Left lobe of liver (tissue), 2 donors: ENCODE measurements around the gene CCNB2. TPM values are rescaled to one million over a fixed set of nuclear protein-coding genes. Genes with fewer than 3 reads are reported as not detected.

Source experiments
- ATAC-seq: fragments of 200-7000 bp; cut with Tn5 transposase; one replicate; pipeline ENCODE4 v1.9.1; 2020; ENCODE audit warnings: mild to moderate bottlenecking, moderate library complexity
- DNase-seq: peaks from one replicate; pipeline ENCODE4 v3.0.0-alpha.2; 2020; ENCODE audit warnings: low spot score
- total RNA-seq: library from RNA; stranded (reverse); gene quantifications from one replicate; pipeline ENCODE4 v1.2.1, GENCODE V29; 2021
- donor health status: DM: no; HTN: no; CAD: no; lungs with moderate emphysema.
- donor health status: DM: no; HTN: yes; CAD: no.

Gene CCNB2
- total RNA-seq, 1 donor from 2014 or later: 0.28 TPM

DNA sequence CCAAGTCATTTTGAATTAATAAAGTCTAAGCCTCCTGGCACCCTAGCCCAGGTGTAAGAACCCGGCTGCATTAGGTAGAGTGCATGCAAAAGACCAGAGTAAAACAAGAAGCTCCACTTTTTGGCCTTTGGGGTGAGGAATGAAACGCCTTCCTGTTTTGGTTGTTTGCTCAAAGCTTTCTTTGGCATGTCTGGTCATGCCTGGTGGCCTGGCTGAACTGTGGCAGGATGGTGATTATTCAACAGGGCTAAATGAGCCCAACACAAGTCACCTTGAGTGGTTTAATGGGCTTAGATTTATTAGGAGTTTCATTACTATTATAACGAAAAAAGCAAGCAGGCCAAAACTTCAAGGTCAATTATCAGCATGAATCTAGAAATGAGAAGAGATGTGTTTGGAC, 60.8 kb downstream of the CCNB2 start:
- ATAC-seq (no peak), DNase-seq (no peak)

DNA sequence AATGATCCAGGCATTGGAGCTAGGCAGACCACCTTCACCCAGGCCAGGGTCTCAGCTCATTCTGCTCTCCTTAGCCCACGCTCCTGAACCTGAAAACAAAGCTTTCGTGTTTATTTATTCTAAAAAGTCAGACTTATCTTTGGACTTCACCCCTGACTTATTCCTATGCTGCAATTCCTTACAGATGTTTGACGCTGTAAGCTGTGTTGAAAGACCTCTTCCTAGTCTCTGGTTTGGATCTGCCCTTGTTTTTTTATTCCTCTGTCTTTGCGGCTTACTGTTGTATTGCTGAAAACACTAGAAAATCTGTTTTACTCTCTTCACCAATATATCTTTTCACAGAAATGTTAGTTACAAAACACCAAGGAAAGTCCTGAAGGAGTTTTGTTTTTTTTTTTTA, 61.2 kb downstream of the CCNB2 start:
- no peak for DNase-seq
- ATAC-seq: no peak

DNA sequence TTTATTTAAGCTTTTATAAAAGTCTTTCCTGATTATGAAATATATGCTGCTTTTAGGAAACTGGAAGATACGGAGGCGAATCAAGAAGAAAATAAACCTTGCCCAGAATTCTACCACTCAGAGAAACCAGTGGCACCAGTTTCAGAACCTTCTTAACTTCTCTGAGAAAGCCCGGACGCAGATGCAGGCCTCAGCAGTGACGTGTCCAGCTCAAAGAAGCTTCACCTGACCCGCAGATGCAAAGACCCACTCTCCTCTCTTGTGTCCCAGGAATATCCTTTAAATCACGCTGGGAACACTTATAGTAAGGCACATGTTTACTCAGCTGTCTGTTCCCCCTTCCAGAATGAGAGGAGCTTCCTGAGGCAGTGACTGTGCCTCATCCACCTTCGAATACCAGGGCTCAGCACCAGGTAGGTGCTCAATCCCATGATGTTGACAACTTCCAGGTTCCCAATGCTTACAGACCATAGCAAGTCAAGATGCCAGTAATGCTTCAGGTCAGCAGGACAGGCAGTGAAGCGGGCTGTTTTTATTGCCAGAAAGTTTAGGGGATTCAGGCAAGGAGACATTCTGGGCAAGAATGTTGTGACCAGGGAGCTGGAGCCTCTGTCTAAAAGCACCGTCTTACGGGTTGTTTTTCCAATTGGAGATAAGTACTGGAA, 61.8 kb downstream of the CCNB2 start:
- DNase-seq (no peak), ATAC-seq (no peak)

DNA sequence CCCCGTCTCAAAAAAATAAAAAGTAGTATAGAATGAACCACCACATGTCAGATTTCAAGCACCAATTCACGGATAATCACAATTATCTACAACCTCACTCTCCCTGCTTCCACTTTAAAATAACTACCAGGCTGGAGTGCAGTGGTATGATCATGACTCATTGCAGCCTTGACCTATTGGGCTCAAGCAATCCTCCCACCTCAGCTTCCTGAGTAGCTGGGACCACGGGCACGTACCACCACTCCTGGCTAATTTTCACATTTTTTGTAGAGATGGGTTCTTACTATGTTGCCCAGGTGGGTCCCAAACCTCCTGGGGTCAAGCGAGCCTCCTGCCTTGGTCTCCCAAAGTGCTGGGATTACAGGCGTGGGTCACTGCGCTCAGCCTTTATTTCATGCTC, 63.6 kb downstream of the CCNB2 start:
- no peak for DNase-seq
- ATAC-seq: no peak

DNA sequence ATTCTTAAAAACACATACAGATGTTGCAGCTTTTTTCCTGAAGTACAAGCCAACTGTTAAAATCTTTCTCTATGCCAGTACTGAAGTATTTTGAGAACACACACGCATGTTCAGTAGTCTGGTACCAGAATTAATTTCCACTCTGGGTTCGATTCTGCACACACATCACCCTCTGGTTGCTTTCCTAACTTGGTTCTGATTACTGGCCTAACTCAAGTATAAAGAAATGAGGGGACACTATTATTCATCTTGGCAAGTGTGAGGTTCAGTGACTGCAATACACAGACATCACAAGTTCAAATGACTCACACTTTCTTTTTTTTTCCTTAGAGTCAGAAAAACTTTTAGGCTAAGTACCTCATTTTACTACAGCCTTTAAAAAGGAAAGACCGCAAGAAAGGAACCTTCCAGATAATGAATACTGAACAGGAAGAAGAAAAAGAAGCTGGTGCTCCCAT, 64.3 kb downstream of the CCNB2 start:
- no peak for ATAC-seq

DNA sequence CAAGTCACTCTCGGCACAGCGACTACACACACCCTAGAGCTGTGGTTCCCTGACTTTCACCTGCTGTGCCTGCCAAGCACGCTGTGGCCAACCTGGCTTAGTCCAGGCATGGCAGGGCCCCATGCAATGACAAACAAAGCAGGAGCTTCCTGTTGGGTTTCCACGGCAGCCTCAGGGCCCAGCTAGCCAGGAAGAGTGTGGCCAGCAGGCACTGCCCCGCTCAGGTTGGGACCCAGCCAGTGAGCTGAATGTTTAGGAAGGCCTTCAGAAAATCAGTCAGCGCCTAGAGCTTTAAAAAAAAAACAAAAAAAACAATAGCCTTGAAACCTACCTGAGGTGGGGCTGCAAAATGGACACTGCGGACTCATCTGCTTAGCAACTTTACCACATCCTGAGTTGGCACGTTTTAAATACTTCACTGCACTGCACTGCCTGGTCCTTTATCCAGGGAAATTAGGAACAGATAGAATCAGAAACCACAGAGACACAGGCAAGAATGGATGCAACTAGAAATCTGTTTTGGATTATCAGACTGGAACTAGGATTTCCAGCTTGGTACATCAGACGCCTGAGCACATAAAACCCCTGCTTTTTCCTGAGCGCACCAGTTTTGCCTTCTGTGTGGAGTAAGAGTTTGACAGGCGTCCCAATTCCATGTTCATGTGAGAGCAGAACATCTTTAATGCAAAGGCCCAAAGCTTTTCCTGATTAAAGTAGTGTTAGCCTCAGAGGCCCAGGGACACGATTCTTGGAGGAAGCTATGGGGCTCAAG, 65.5 kb downstream of the CCNB2 start:
- DNase-seq (peak; percentile 86), ATAC-seq (peak; percentile 96)

More for the DNA sequence above, 64.3 kb downstream of the CCNB2 start:
- no peak for DNase-seq

DNA sequence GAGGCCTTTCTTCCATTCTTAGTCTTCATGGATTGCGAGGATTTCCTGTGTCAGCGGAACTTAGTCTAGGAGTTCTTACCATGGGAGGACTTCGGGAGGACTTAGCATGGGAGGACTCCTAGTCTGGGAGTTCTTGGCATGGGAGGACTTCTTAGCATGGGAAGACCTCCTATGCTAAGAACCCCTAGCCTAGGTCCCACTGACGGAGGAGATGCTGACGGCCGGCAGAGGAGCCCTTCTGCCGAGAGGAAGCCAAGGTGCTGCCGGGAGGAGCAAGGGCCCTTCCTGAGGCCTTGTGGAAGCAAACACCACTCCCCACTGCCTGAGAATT, 66.1 kb downstream of the CCNB2 start:
- DNase-seq (no peak), ATAC-seq (no peak)

DNA sequence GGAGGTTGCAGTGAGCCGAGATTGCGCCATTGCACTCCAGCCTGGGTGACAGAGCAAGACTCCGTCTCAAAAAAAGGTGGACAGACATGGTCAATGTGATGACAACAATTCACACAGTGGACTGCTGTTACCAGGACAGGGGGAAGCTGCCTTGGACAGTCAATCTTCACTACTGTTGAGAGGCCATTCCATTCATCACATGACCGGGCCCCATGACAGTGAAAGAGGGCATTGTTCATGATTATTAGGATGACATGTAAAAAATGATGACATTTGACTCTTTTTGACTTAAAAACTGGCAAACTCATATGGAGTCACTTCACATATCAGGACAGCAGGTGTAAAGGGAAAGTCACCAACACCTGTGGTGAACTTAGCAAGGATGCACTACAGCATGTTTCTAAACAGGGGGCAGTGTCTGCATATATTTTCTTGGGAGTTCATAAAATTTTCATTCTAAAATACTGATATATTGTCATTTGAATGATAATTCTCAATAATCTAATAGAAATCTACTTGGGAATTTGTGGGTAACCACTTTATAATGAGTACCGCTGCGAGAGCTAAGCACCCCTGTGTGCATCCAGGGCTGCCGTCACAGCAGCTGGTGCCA, 67.4 kb downstream of the CCNB2 start:
- ATAC-seq (no peak), DNase-seq (no peak)

DNA sequence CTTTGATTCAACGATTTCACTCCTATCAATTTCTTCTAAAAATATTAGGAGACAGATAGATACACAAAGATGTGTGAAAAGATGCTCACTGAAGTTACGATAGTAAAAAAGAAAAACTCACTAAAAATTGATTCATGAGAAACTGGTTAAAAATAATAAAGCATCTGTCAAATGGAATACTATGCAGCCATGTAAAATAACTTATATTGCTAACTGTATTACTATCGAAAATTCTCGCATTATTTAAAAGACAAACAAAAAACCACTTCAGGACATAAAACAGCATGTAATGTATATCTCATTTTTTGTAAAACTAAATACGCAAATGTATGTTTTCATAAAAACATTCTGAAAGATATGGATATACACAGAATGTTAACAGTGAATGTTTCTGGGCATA, 68.2 kb downstream of the CCNB2 start:
- ATAC-seq (no peak), DNase-seq (no peak)

DNA sequence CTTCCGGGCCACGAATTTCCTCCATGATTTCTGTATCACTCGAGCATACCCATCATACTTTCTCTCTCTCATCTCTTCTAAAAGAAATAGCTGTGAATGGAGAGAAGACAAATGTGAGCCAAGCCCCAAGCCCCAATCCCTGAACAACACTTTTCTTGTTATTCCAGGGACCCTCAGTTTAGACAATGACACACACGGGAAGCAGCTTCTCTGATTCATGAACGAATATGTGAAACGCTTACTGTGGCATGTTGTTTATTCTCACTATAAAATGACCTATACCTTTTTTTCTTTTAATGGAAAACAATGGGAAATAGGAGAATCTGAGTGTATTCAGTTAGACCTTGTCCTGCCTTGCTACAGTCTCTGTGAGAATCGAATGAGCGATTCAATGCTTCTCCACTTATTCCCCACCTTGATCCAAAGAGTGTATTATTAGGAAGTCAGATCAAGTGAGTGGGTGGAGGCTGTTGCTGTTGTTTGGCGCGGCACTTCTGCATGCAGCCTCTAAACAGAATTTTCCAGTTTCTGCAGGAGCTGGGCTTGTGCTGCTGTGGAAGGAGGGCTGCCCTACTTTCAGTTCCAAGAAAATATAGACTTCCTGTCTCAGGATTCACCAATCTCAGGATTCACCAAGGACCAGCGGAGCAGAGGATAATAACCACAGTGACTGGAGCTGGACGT, 69.3 kb downstream of the CCNB2 start:
- no peak for ATAC-seq
- DNase-seq: no peak

Other genes starting within 250 kb of the CCNB2 start
- gene SLTM, start 171.5 kb upstream of the CCNB2 start, total RNA-seq: 38.7 TPM
- gene RNF111, start 117.5 kb upstream of the CCNB2 start, total RNA-seq: 15.5 TPM
- not detected for gene LDHAL6B, start 101.7 kb downstream of the CCNB2 start, total RNA-seq